Common myeloid progenitor, CD34-positive (primary cell): ENCODE data around the gene SMAD1.

ENCODE experiments used
- CTCF ChIA-PET: fragments of 350-600 bp; sonication (Branson Sonifier 250); formaldehyde crosslinking; loops from one replicate; lab custom pipeline; 2021; ENCODE audit warnings: antibody characterized with exemption; lab: Charles Lee
- POLR2A ChIA-PET: fragments of 350-600 bp; sonication (Branson Sonifier 250); formaldehyde crosslinking; loops from one replicate; lab custom pipeline; 2021; ENCODE audit warnings: antibody characterized with exemption; lab: Charles Lee
- DNase-seq, 3 donors: peaks; one replicate each; pipeline versions ENCODE4 v3.0.0 to v3.0.0-alpha.2; 2013
- H3K27ac ChIP-seq, 2 experiments: 1 replicate in 1 of 2; 2 replicates in 1 of 2; pipeline ENCODE4 v1.7.0; 2013; ENCODE audit warnings: inconsistent platforms in 2 of 2, low read length in 2 of 2, mild to moderate bottlenecking in 2 of 2, low read depth in 1 of 2, moderate library complexity in 1 of 2; ENCODE audit not compliant: severe bottlenecking in 2 of 2, insufficient read depth in 1 of 2, poor library complexity in 1 of 2
- H3K27me3 ChIP-seq, 5 experiments: replicated peaks in 2 of 5; 1 replicate in 3 of 5; 2 replicates in 2 of 5; pipeline versions ENCODE4 v1.6.1 to v1.7.0; 2013; ENCODE audit warnings: low read length in 4 of 5, mild to moderate bottlenecking in 2 of 5, moderate library complexity in 2 of 5, inconsistent platforms in 1 of 5; ENCODE audit not compliant: insufficient read depth in 5 of 5, control insufficient read depth in 4 of 5
- H3K36me3 ChIP-seq, 4 experiments: 1 replicate in 2 of 4; 2 replicates in 2 of 4; pipeline versions ENCODE4 v1.6.1 to v1.7.0; 2013; ENCODE audit warnings: low read length in 3 of 4, control low read depth in 1 of 4, mild to moderate bottlenecking in 1 of 4; ENCODE audit not compliant: control insufficient read depth in 4 of 4, insufficient read depth in 4 of 4
- H3K4me1 ChIP-seq, 4 experiments: 1 replicate in 3 of 4; 2 replicates in 1 of 4; pipeline versions ENCODE4 v1.6.1 to v1.7.1; 2013; ENCODE audit warnings: low read length in 3 of 4, mild to moderate bottlenecking in 3 of 4, control low read depth in 1 of 4, inconsistent platforms in 1 of 4, moderate library complexity in 1 of 4; ENCODE audit not compliant: control insufficient read depth in 4 of 4, insufficient read depth in 4 of 4; ENCODE audit errors: control extremely low read depth in 1 of 4
- H3K4me3 ChIP-seq, 7 experiments: 1 replicate in 4 of 7; 2 replicates in 3 of 7; pipeline versions ENCODE4 v1.5.1 to v1.7.0; 2013; ENCODE audit warnings: mild to moderate bottlenecking in 7 of 7, low read length in 6 of 7, moderate library complexity in 6 of 7, inconsistent platforms in 2 of 7, low read depth in 2 of 7, control low read depth in 1 of 7; ENCODE audit not compliant: insufficient read depth in 4 of 7, control insufficient read depth in 1 of 7; ENCODE audit errors: extremely low read depth in 1 of 7
- H3K9me3 ChIP-seq, 5 experiments: 1 replicate in 4 of 5; 2 replicates in 1 of 5; pipeline versions ENCODE4 v1.6.1 to v1.7.1; 2013; ENCODE audit warnings: low read length in 4 of 5, mild to moderate bottlenecking in 2 of 5, inconsistent platforms in 1 of 5, low read depth in 1 of 5, moderate library complexity in 1 of 5; ENCODE audit not compliant: control insufficient read depth in 4 of 5, insufficient read depth in 2 of 5; ENCODE audit errors: control extremely low read depth in 1 of 5
- WGBS: methylation state at CpG from one replicate; pipeline ENCODE4 v1.1.5; 2013; ENCODE audit not compliant: insufficient coverage; 5-methylcytosine and 5-hydroxymethylcytosine counted together

SMAD1 gene

GRCh38 chr4:145503486-145504072, 21.9 kb downstream of the SMAD1 start:
- Histone ChIP-seq H3K9me3 (no peaks in the 10 kb centered on the region), H3K27me3 (no peaks in the 10 kb centered on the region), H3K27ac (peak overlapping the region; percentile 11 to 36), H3K36me3 (no peaks in the 10 kb centered on the region), H3K4me1 (peaks cover 10 to 60% (median 32%) of the 10 kb centered on the region in 4 experiments), H3K4me3 (peak overlapping the region in 2 of 7 experiments; percentile 38 to 49)
- DNase-seq, result no peak
- ChIA-PET CTCF (interaction anchor here (1.9 to 6.2 kb wide), 2 partner anchors 10 to 19 kb away, joined by 6 to 22 read pairs; no protein-coding TSS in a partner anchor), POLR2A (no interaction called here)
- WGBS, result 63% methylated on average over 3 of the region's 6 CpGs

- H3K27me3 ChIP-seq, result no peaks in the 10 kb centered on the region
- ChIA-PET POLR2A (no interaction called here), CTCF (interaction anchor here (6.2 kb wide), 1 partner anchor 12 kb away, joined by 22 read pairs; no protein-coding TSS in a partner anchor)
- H3K4me3 ChIP-seq, result no peak overlapping the region
- H3K27ac ChIP-seq, result no peak overlapping the region
- peaks cover 0 to 5% (median 3%) of the 10 kb centered on the region in 5 experiments for H3K9me3 ChIP-seq
- DNase-seq, result no peak
- WGBS, result 100% methylated on average over 2 of the region's 3 CpGs
- H3K36me3 ChIP-seq, result peaks cover 0 to 3% (median 0%) of the 10 kb centered on the region in 4 experiments
- H3K4me1 ChIP-seq, result peaks cover 10 to 48% (median 29%) of the 10 kb centered on the region in 4 experiments
Measured at GRCh38 chr4:145505995-145506394, 24.3 kb downstream of the SMAD1 start.

GRCh38 chr4:145507636-145508035, 26.0 kb downstream of the SMAD1 start:
- ChIA-PET CTCF (no interaction called here), POLR2A (interaction anchor here (0.6 kb wide), 1 partner anchor 1888 kb away, joined by 3 read pairs; no protein-coding TSS in a partner anchor)
- H3K27ac ChIP-seq, result no peak overlapping the region
- H3K27me3 ChIP-seq, result no peaks in the 10 kb centered on the region
- no peak overlapping the region for H3K4me3 ChIP-seq
- H3K4me1 ChIP-seq, result peaks cover 7 to 32% (median 19%) of the 10 kb centered on the region in 4 experiments
- no CpG with 5 or more reads among the region's 1 CpG for WGBS
- peak; percentile 34 to 78 (median 65) for DNase-seq
- H3K36me3 ChIP-seq, result peaks cover 0 to 3% (median 2%) of the 10 kb centered on the region in 4 experiments
- peaks cover 2 to 19% (median 6%) of the 10 kb centered on the region in 5 experiments for H3K9me3 ChIP-seq

- ChIA-PET POLR2A (no interaction called here), CTCF (interaction anchor here (0.9 to 1.2 kb wide), 3 partner anchors 15 to 41 kb away, joined by 3 read pairs; no protein-coding TSS in a partner anchor)
- Histone ChIP-seq H3K27me3 (no peaks in the 10 kb centered on the region), H3K4me3 (no peak overlapping the region), H3K9me3 (peaks cover 6 to 36% (median 11%) of the 10 kb centered on the region in 5 experiments), H3K36me3 (peaks cover 12 to 35% (median 12%) of the 10 kb centered on the region in 4 experiments), H3K4me1 (peaks cover 0 to 9% (median 4%) of the 10 kb centered on the region in 4 experiments), H3K27ac (no peak overlapping the region)
- peak; percentile 36 to 83 (median 72) for DNase-seq
- no CpG with 5 or more reads among the region's 2 CpGs for WGBS
Measured at GRCh38 chr4:145511913-145512522, 30.4 kb downstream of the SMAD1 start.

- peaks cover 6 to 36% (median 11%) of the 10 kb centered on the region in 5 experiments for H3K9me3 ChIP-seq
- WGBS, result 100% methylated on average over 1 of the region's 4 CpGs
- CTCF ChIA-PET, result no interaction called here
- no peak for DNase-seq
- no peak overlapping the region for H3K27ac ChIP-seq
- peak overlapping the region in 1 of 7 experiments; percentile 9 for H3K4me3 ChIP-seq
- H3K36me3 ChIP-seq, result peaks cover 12 to 37% (median 14%) of the 10 kb centered on the region in 4 experiments
- POLR2A ChIA-PET, result no interaction called here
- H3K4me1 ChIP-seq, result peaks cover 0 to 3% (median 0%) of the 10 kb centered on the region in 4 experiments
- no peaks in the 10 kb centered on the region for H3K27me3 ChIP-seq
Measured at GRCh38 chr4:145513020-145513621, 31.5 kb downstream of the SMAD1 start.

GRCh38 chr4:145520172-145520571, 38.5 kb downstream of the SMAD1 start:
- peaks cover 3 to 22% (median 7%) of the 10 kb centered on the region in 4 experiments for H3K36me3 ChIP-seq
- ChIA-PET POLR2A (no interaction called here), CTCF (no interaction called here)
- no CpG with 5 or more reads among the region's 1 CpG for WGBS
- no peak overlapping the region for H3K4me3 ChIP-seq
- no peak for DNase-seq
- no peaks in the 10 kb centered on the region for H3K27me3 ChIP-seq
- no peaks in the 10 kb centered on the region for H3K9me3 ChIP-seq
- no peak overlapping the region for H3K27ac ChIP-seq
- peaks cover 0 to 1% (median under 1%) of the 10 kb centered on the region in 4 experiments for H3K4me1 ChIP-seq
